H1 (cell line): ENCODE results near the gene TMEM220. TPM values are rescaled to one million over a fixed set of nuclear protein-coding genes. Genes with fewer than 3 reads are reported as not detected.

Experiments used
- CHD7 ChIP-seq: fragments of 300-600 bp; sonication (generic); IDR thresholded peaks from 2 replicates; pipeline ENCODE4 v1.7.1; 2012; ENCODE audit warnings: low read length, moderate library complexity, mild to moderate bottlenecking, inconsistent platforms; ENCODE audit not compliant: insufficient replicate concordance
- TAF1 ChIP-seq: IDR thresholded peaks from 2 replicates; pipeline ENCODE4 v1.6.1; 2011; ENCODE audit warnings: mild to moderate bottlenecking, low read depth, low read length
- TBP ChIP-seq: IDR thresholded peaks from 2 replicates; pipeline ENCODE4 v1.6.1; 2011; ENCODE audit warnings: low read depth, low read length, improper control_type of control experiment
- polyA plus RNA-seq, 7 experiments: library from polyadenylated mRNA; depleted of rRNA in 3 of 7; stranded (reverse) in 5 of 7; unstranded in 2 of 7; fragments of >200 nt in 5 of 7; fragments of 200-250 nt in 2 of 7; gene quantifications; 1 replicate in 5 of 7; 2 replicates in 1 of 7; 4 replicates in 1 of 7; pipeline versions ENCODE4 v1.2.1 to v1.2.3, GENCODE V29; 2011 to 2013; ENCODE audit warnings: missing spikeins in 2 of 7, mixed read lengths in 2 of 7
- total RNA-seq: library from RNA; stranded (reverse); fragmentation: NEBNext Ultra II Directional; extraction: Animal tissue kit (Norgen Biotek cat#: 25700); gene quantifications from 2 replicates; pipeline ENCODE4 v1.2.1, GENCODE V29; 2021

Gene TMEM220
- total and polyA plus RNA-seq, 2 of the 8 experiments (the other 6 are each of a cell fraction or from before 2014, with no cell fraction given): 3.8 to 4.1 TPM

- no peak for TF ChIP-seq CHD7
- no peak for TF ChIP-seq TBP
- no peak for TF ChIP-seq TAF1
These were observed 11.8 kb upstream of the TMEM220 start (continued) for GRCh38 chr17:10741416-10742135.
